SKM-1 (cell line): ENCODE measurements around the gene ZNF138.
"Not testable (repeated sequence)": the region's sequence is repeated elsewhere in the genome, so short reads cannot be mapped to it uniquely, and the experiment has no call there.

Source experiments
- DNase-seq: peaks from one replicate; lab custom pipeline; 2025; ENCODE audit not compliant: unreplicated experiment; lab: John Stamatoyannopoulos, UW

The ZNF138 gene

GRCh38 chr7:64838051-64838450 is 43.8 kb downstream of the ZNF138 start:
- not testable (repeated sequence) for DNase-seq

- no peak for DNase-seq
Measured at GRCh38 chr7:64838691-64839090, 44.5 kb downstream of the ZNF138 start.

- DNase-seq: no peak
Measured at GRCh38 chr7:64839910-64840309, 45.7 kb downstream of the ZNF138 start.

GRCh38 chr7:64849250-64849923 is 55.2 kb downstream of the ZNF138 start:
- no peak for DNase-seq

GRCh38 chr7:64849924-64850499 is 55.8 kb downstream of the ZNF138 start:
- no peak for DNase-seq

- no peak for DNase-seq
Measured at GRCh38 chr7:64853679-64854078, 59.5 kb downstream of the ZNF138 start.

GRCh38 chr7:64854969-64855368 is 60.7 kb downstream of the ZNF138 start:
- no peak for DNase-seq

- DNase-seq: no peak
Measured at GRCh38 chr7:64863021-64863420, 68.8 kb downstream of the ZNF138 start.

GRCh38 chr7:64863530-64863929 is 69.3 kb downstream of the ZNF138 start:
- DNase-seq: not testable (repeated sequence)

GRCh38 chr7:64863969-64864368 is 69.7 kb downstream of the ZNF138 start:
- no peak for DNase-seq

GRCh38 chr7:64867863-64868440 is 73.7 kb downstream of the ZNF138 start:
- no peak for DNase-seq

- DNase-seq: no peak
Measured at GRCh38 chr7:64868499-64868898, 74.3 kb downstream of the ZNF138 start.

- DNase-seq: no peak
Measured at GRCh38 chr7:64869121-64869725, 75.0 kb downstream of the ZNF138 start.

GRCh38 chr7:64869912-64870562 is 75.8 kb downstream of the ZNF138 start:
- DNase-seq: no peak

GRCh38 chr7:64870656-64871055 is 76.4 kb downstream of the ZNF138 start:
- DNase-seq: no peak

GRCh38 chr7:64871761-64872160 is 77.5 kb downstream of the ZNF138 start:
- DNase-seq: no peak

- DNase-seq: no peak
Measured at GRCh38 chr7:64872351-64873154, 78.3 kb downstream of the ZNF138 start.

- no peak for DNase-seq
Measured at GRCh38 chr7:64873155-64873500, 78.9 kb downstream of the ZNF138 start.

- no peak for DNase-seq
Measured at GRCh38 chr7:64873517-64873916, 79.3 kb downstream of the ZNF138 start.

GRCh38 chr7:64874114-64874513 is 79.9 kb downstream of the ZNF138 start:
- no peak for DNase-seq
